NCI-H1694 (cell line): ENCODE data around the gene LCP2.

ENCODE experiments used
- DNase-seq: peaks from one replicate; lab custom pipeline; 2025; lab: John Stamatoyannopoulos, UW

The LCP2 gene

GRCh38 chr5:170297589-170298462 lies at the start of gene LCP2:
TSS of gene LCP2 (minus strand) at chr5:170297777. CDS start at chr5:170297611, 166 bp downstream.
- DNase-seq: no peak

GRCh38 chr5:170347022-170347567 lies 49.5 kb upstream of the LCP2 start:
- no peak for DNase-seq

GRCh38 chr5:170345971-170346370 lies 48.4 kb upstream of the LCP2 start:
- DNase-seq: no peak

GRCh38 chr5:170343177-170343576 lies 45.6 kb upstream of the LCP2 start:
- no peak for DNase-seq

- no peak for DNase-seq
Measured at GRCh38 chr5:170342153-170342725, 44.7 kb upstream of the LCP2 start.

- DNase-seq: no peak
Measured at GRCh38 chr5:170341545-170341944, 44.0 kb upstream of the LCP2 start.

GRCh38 chr5:170339780-170340167 lies 42.2 kb upstream of the LCP2 start:
- DNase-seq: no peak

- no peak for DNase-seq
Measured at GRCh38 chr5:170338933-170339779, 41.6 kb upstream of the LCP2 start.

- DNase-seq: no peak
Measured at GRCh38 chr5:170338291-170338690, 40.7 kb upstream of the LCP2 start.

GRCh38 chr5:170337045-170337733 lies 39.6 kb upstream of the LCP2 start:
- no peak for DNase-seq

- no peak for DNase-seq
Measured at GRCh38 chr5:170336065-170336464, 38.5 kb upstream of the LCP2 start.

- DNase-seq: no peak
Measured at GRCh38 chr5:170334626-170335025, 37.0 kb upstream of the LCP2 start.

GRCh38 chr5:170333161-170333910 lies 35.8 kb upstream of the LCP2 start:
- no peak for DNase-seq

- DNase-seq: no peak
Measured at GRCh38 chr5:170332058-170332457, 34.5 kb upstream of the LCP2 start.

- no peak for DNase-seq
Measured at GRCh38 chr5:170330568-170331054, 33.0 kb upstream of the LCP2 start.

GRCh38 chr5:170329524-170329923 lies 31.9 kb upstream of the LCP2 start:
- no peak for DNase-seq

GRCh38 chr5:170327829-170328228 lies 30.3 kb upstream of the LCP2 start:
- DNase-seq: no peak

- no peak for DNase-seq
Measured at GRCh38 chr5:170327168-170327567, 29.6 kb upstream of the LCP2 start.

GRCh38 chr5:170319301-170319700 lies 21.7 kb upstream of the LCP2 start:
- no peak for DNase-seq

- no peak for DNase-seq
Measured at GRCh38 chr5:170317499-170317898, 19.9 kb upstream of the LCP2 start.

- DNase-seq: no peak
Measured at GRCh38 chr5:170316937-170317336, 19.4 kb upstream of the LCP2 start.
